Left renal pelvis (tissue), 4 donors: ENCODE data around the gene FNIP2. TPM values are rescaled to one million over a fixed set of nuclear protein-coding genes. Genes with fewer than 3 reads are reported as not detected.
"Not testable (repeated sequence)": the region's sequence is repeated elsewhere in the genome, so short reads cannot be mapped to it uniquely, and the experiment has no call there.

Experiments used
- DNase-seq, 4 donors: peaks; one replicate each; pipeline ENCODE4 v3.0.0-alpha.2; 2013; ENCODE audit warnings: low read depth in 4 of 4, low spot score in 3 of 4
- polyA plus RNA-seq, 4 donors: library from polyadenylated mRNA; unstranded; fragments of 120-200 nt; gene quantifications; one replicate each; pipeline ENCODE4 v1.2.1, GENCODE V29; 2013; ENCODE audit not compliant: insufficient read length in 4 of 4

Gene FNIP2
- polyA plus RNA-seq, 4 donors: 29.6 to 52.9 (median 46.2) TPM

DNA sequence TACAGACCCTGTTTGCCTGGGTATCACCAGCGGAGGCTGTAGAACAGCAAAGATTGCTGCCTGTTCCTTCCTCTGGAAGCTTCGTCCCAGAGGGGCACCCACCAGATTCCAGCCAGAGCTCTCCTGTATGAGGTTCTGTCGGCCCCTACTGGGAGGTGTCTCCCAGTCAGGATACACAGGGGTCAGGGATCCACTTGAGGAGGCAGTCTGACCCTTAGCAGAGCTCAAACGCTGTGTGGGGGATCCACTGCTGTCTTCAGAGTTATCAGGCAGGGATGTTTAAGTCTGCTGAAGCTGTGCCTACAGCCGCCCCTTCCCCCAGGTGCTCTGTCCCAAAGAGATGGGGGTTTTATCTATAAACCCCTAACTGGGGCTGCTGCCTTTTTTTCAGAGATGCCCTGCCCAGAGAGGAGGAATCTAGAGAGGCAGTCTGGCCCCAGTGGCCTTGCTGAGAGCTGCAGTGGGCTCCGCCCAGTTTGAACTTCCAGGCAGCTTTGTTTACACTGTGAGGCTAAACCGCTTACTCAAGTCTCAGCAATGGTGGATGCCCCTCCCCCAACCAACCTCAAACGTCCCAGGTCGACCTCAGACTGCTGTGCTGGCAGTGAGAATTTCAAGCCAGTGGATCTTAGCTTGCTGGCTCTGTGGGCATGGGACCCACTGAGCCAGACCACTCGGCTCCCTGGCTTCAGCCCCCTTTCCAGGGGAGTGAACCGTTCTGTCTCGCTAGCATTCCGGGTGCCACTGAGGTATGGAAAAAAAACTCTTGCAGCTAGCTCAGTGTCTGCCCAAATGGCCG lies 133.7 kb downstream of the FNIP2 start:
- not testable (repeated sequence) for DNase-seq

DNA sequence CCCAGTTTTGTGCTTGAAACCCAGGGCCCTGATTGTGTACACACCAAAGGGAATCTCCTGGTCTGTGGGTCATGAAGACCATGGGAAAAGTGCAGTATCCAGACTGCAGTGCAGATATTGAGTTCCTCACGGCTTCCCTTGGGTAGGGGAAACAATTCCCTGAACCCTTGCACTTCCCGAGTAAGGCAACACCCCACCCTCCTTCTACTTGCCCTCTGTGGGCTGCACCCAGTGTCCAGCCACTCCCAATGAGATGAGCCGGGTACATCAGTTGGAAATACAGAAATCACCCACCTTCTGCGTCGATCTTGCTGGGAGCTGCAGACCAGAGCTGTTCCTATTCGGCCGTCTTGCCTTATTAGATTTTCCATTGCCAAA lies 134.2 kb downstream of the FNIP2 start:
- DNase-seq: no peak

- no peak for DNase-seq
Measured at GRCh38 chr4:158903472-158904043, 134.7 kb downstream of the FNIP2 start.

- no peak for DNase-seq
Measured at GRCh38 chr4:158904815-158905214, 136.0 kb downstream of the FNIP2 start.

GRCh38 chr4:158906073-158906472 lies 137.2 kb downstream of the FNIP2 start:
- DNase-seq: no peak

GRCh38 chr4:158912390-158912789 lies 143.6 kb downstream of the FNIP2 start:
- no peak for DNase-seq

DNA sequence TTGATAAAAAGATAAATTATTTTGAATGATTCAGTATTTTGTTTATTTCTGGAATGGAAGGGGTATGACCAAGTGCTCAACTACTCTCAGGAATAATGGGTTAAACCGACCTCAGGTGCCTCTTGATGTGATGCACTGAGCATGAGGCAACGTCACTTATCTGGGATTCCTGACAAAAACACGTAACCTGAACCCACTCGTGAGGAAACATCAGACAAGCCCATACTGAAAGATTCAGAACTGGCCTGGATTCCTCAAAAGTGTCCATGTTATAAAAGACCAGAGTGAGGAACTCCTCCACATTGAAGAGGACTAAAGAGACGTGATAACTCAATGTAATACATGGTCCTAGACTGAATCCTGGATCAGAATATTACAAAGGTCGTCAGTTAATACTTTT lies 144.0 kb downstream of the FNIP2 start:
- no peak for DNase-seq

GRCh38 chr4:158913766-158914165 lies 144.9 kb downstream of the FNIP2 start:
- DNase-seq: no peak

- DNase-seq: no peak
Measured at GRCh38 chr4:158914218-158914617, 145.4 kb downstream of the FNIP2 start.

DNA sequence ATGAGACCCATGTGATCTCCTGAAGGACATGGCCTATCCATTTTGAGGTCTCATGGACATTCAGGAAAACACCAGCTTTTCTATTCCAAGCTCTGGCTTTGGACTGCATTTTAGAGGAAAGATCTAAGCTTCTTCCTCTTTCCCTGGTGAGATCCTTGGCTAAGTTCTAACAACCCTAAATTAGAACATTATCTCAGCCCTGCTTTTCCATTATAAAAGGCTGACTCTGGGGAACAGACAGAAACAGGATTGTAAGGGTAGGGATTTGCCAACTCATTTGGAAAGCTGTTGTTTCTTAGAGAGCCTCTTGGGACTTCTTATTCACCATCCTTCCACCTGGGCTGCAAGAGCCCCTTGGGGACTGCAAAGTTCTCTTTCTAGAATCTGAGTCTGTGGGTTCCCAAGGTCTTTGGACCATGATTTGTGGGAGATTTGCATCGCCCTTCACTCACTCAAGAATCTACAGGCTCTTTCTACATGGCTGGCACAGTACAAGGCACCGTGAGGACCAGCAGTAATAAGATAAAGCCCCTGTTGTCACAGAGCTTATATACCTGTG lies 146.9 kb downstream of the FNIP2 start:
- DNase-seq: no peak

GRCh38 chr4:158920452-158920996 lies 151.7 kb downstream of the FNIP2 start:
- not testable (repeated sequence) for DNase-seq

- not testable (repeated sequence) for DNase-seq
Measured at GRCh38 chr4:158927774-158928173, 158.9 kb downstream of the FNIP2 start.

DNA sequence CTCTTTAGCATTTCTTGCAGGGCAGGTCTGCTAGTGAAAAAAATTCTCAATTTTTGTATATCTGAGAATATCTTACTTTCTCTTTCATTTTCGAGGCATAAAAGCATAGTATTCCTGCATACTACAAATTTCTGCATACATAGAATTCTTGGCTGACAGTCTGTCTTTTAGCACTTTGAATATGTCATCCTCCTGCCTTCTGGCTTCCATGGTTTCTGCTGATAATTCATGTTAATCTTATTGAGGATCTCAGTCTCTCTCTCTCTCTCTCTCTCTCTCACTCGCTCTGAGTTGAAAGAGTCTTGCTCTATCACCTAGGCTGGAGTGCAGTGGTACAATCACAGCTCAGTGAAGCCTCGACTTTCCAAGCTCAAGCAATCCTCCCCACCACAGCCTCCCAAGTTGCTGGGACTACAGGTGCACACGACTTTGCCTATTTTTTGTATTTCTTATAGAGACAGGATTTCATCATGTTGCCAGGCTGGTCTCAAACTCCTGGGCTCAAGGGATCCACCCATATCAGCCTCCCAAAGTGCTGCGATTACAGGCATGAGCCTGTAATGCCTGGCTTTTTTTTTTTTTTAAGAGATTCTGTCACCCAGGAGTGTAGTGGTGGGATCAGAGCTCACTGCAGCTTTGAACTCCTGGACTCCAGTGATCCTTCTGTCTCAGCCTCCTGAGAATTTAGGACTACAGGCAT lies 161.3 kb downstream of the FNIP2 start:
- no peak for DNase-seq

GRCh38 chr4:158930639-158930972 lies 161.8 kb downstream of the FNIP2 start:
- no peak for DNase-seq

GRCh38 chr4:158933236-158933635 lies 164.4 kb downstream of the FNIP2 start:
- no peak for DNase-seq

- DNase-seq: no peak
Measured at GRCh38 chr4:158934996-158935669, 166.3 kb downstream of the FNIP2 start.

GRCh38 chr4:158936238-158936637 lies 167.4 kb downstream of the FNIP2 start:
- no peak for DNase-seq

DNA sequence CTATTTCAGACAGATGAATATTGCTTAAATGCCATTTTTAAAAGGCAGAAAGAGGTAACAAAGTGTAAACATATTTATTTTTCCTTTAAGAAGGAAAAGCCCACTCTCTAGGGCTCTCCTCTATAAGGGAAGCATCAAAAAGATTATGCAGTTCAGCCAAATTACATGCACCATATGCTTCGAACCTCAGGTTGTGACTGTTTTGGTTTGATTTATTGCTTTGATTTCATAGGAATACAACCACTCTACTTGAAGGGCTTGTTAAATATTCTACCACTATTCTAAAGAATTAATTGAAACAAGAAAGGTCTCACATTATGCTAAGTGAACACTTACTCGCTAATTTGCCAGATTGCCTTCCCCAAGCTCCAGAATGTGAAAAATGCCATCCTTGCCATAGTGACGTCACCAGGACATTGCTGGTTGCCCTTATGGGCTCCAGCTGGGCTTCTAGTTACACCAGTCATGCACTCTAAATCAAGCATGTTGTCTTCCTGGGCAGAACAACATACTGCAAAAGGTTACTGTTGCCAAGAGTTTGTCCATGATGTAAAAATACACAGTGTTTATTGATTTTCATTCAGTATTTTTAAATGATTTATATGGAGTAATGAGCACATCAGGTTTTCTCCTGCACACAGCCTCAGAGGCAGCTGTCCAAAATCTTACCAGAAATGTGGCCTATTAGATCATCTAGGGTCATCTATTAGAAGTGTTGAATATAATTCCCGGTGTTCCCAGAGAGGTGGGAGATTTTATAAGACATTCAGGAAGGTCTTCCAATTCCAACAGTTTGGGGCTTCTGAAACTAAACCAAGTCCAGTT lies 169.6 kb downstream of the FNIP2 start:
- peak in 1 of 4 donors; percentile 1 for DNase-seq

- no peak for DNase-seq
Measured at GRCh38 chr4:158940271-158940670, 171.4 kb downstream of the FNIP2 start.

DNA sequence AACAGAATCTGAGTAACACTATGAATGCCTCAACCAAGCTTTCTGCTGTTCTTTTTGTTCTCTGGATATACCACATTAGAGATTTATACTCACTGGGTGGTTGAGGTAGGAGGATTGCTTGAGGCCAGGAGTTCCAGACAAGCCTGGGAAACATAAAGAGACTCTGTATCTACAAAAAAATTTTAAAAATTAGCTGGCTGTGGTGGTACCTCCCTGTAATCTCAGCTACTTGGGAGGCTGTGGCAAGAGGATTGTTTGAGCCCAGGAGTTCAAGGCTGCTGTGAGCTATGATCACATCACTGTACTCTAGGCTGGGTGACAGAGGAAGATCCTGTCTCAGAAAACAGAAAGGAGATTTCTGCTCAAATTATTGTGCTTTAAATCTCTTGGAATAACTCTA lies 172.5 kb downstream of the FNIP2 start:
- no peak for DNase-seq
